Hematopoietic multipotent progenitor cell treated with erythropoietin and hydrocortisone succinate and interleukin-3 and kit ligand, for 17 days (in vitro differentiated cells): ENCODE measurements around the gene DOP1B.
"Not testable (repeated sequence)": the region's sequence is repeated elsewhere in the genome, so short reads cannot be mapped to it uniquely, and the experiment has no call there.

Experiments used
- DNase-seq: peaks from one replicate; pipeline ENCODE4 v3.0.0-alpha.2; 2015; ENCODE audit warnings: low spot score

DOP1B gene

GRCh38 chr21:36171336-36171735 lies 14.7 kb downstream of the DOP1B start:
- DNase-seq = no peak

GRCh38 chr21:36171741-36172331 lies 15.2 kb downstream of the DOP1B start:
- no peak for DNase-seq

- DNase-seq = no peak
These were observed 18.2 kb downstream of the DOP1B start for GRCh38 chr21:36174780-36175179.

GRCh38 chr21:36175771-36176565 lies 19.3 kb downstream of the DOP1B start:
- no peak for DNase-seq

- DNase-seq = no peak
These were observed 21.7 kb downstream of the DOP1B start for GRCh38 chr21:36178349-36178748.

- no peak for DNase-seq
These were observed 22.5 kb downstream of the DOP1B start for GRCh38 chr21:36179145-36179544.

GRCh38 chr21:36180963-36181362 lies 24.3 kb downstream of the DOP1B start:
- DNase-seq = no peak

GRCh38 chr21:36183144-36183795 lies 26.6 kb downstream of the DOP1B start:
- DNase-seq = no peak

GRCh38 chr21:36184545-36184944 lies 27.9 kb downstream of the DOP1B start:
- no peak for DNase-seq

GRCh38 chr21:36185523-36185922 lies 28.9 kb downstream of the DOP1B start:
- DNase-seq = no peak

GRCh38 chr21:36186081-36186480 lies 29.5 kb downstream of the DOP1B start:
- no peak for DNase-seq

- DNase-seq = no peak
These were observed 30.1 kb downstream of the DOP1B start for GRCh38 chr21:36186506-36187399.

GRCh38 chr21:36188081-36188681 lies 31.6 kb downstream of the DOP1B start:
- DNase-seq = no peak

GRCh38 chr21:36188937-36189336 lies 32.3 kb downstream of the DOP1B start:
- DNase-seq = no peak

- no peak for DNase-seq
These were observed 34.1 kb downstream of the DOP1B start for GRCh38 chr21:36190736-36191135.

- DNase-seq = no peak
These were observed 36.6 kb downstream of the DOP1B start for GRCh38 chr21:36193200-36193599.

- no peak for DNase-seq
These were observed 37.4 kb downstream of the DOP1B start for GRCh38 chr21:36194024-36194423.

- DNase-seq = no peak
These were observed 39.0 kb downstream of the DOP1B start for GRCh38 chr21:36195613-36196012.

GRCh38 chr21:36199021-36199420 lies 42.4 kb downstream of the DOP1B start:
- DNase-seq = no peak

- DNase-seq = not testable (repeated sequence)
These were observed 43.0 kb downstream of the DOP1B start for GRCh38 chr21:36199575-36199974.

- DNase-seq = no peak
These were observed 43.5 kb downstream of the DOP1B start for GRCh38 chr21:36200081-36200561.
